HG03103 (cell line): ENCODE results near the gene ZFR2.
"Not testable (repeated sequence)": the region's sequence is repeated elsewhere in the genome, so short reads cannot be mapped to it uniquely, and the experiment has no call there.

Source experiments
- ATAC-seq: cut with Tn5 transposase; IDR thresholded peaks from one replicate; pipeline ENCODE4 v1.9.1; 2021; ENCODE audit warnings: low read depth; ENCODE audit not compliant: unreplicated experiment

ZFR2 gene

DNA sequence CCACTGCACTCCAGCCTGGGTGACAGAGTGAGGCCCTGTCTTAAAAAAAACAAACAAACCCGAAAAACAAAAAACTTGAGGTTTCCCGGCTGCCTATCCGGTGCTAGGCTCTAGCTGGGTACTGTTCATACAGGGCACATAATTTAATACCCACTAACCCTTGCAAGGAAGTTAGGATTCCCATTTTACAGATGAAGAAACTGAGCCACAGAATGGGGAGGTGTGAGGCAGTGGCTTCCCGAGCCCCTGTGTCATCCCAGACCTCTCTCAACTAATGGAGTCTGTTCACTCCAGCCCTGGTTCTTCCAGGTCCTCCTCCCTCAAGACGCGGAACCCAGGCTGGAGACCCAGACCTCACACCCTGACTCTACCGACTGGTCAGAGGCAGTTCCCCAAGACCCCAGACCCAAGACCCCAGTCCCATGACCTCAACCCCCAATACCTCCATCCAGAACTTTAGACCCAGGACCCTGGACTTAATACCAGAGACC, 107.9 kb downstream of the ZFR2 start:
- ATAC-seq: no peak

DNA sequence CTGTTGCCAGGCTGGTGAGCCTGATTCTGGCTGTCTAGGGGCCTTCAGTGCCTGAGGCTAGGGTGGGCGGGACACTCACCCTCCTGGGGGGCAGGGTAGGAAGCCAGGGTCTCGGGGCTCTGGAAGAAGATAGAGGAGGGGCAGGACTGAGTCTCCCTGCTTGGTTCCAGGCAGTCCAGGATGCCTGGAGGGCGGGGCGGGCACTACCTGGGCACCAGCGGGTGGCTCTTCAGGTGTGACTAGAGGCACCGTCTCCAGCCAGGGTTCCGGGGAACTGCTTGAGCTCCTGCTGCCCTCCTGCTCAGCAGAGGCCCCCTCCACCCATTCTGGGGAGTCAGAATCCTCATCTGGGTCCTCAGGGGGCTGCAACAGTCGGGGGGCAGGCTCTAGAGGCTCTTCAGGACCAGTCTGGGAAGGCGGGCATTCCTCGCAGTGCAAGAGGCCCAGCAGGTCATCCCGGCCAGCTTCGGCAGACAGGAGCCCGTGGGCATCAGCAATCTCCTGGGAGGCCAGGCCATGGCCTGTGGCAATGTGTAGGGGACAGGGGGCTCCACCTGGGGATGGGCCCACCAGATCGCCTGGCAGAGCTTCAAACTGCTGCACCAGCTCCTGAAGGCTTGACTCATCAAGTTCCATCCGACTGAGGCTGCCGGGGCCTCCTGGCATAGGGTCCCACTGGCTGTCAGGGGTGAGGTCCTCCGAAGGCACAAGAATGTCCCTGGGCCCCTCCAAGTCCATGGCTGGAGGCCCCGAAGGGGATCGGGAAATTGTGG, 109.2 kb downstream of the ZFR2 start:
- no peak for ATAC-seq

- ATAC-seq: not testable (repeated sequence)
Observed at GRCh38 chr19:3758297-3758696, 110.5 kb downstream of the ZFR2 start.

DNA sequence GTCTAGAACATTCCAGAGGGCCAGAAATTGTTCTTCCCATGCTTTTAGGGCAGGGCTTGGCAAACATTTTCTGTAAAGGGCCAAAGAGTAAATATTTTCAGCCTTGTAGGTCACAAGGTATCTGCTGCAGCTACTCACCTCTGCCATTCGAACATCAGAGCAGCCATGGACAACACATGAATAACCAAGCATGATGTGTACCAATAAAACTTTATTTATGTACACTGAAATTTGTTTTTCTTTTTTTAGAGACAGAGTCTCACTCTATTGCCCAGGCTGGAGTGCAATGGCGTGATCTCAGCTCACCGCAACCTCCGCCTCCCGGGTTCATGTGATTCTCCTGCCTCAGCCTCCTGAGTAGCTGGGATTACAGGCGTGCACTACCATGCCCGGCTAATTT, 111.1 kb downstream of the ZFR2 start:
- not testable (repeated sequence) for ATAC-seq
